Tibial artery (tissue), 4 donors: ENCODE measurements around the gene TWF2.

ENCODE experiments used
- DNase-seq, 2 donors: peaks; one replicate each; pipeline ENCODE4 v3.0.0-alpha.2; 2019
- H3K27ac ChIP-seq, 2 donors: fragments of 200-600 bp; sonication (generic) in 1 of 2; 1 replicate in 1 of 2; 2 replicates in 1 of 2; pipeline ENCODE4 v1.5.1; 2018 to 2019; ENCODE audit warnings: mild to moderate bottlenecking in 1 of 2
- H3K27me3 ChIP-seq, 2 donors: fragments of 200-600 bp; sonication (generic) in 1 of 2; one replicate each; pipeline versions ENCODE4 v1.5.1 to v1.6.0; 2016 to 2019
- H3K36me3 ChIP-seq, 3 donors: fragments of 200-600 bp; sonication (generic) in 2 of 3; one replicate each; pipeline ENCODE4 v1.5.1; 2016 to 2019; ENCODE audit warnings: mild to moderate bottlenecking in 2 of 3
- H3K4me1 ChIP-seq, 4 donors: fragments of 200-600 bp; sonication (generic) in 2 of 4; 1 replicate in 3 of 4; 2 replicates in 1 of 4; pipeline ENCODE4 v1.5.1; 2016 to 2019
- H3K4me3 ChIP-seq, 2 donors: fragments of 200-600 bp; sonication (generic) in 1 of 2; 1 replicate in 1 of 2; 2 replicates in 1 of 2; pipeline ENCODE4 v1.5.1; 2018 to 2019; ENCODE audit warnings: mild to moderate bottlenecking in 2 of 2
- H3K9me3 ChIP-seq, 3 donors: fragments of 200-600 bp; sonication (generic) in 1 of 3; one replicate each; pipeline ENCODE4 v1.5.1; 2016 to 2019
- intact Hi-C: fragments of 100-400 bp; cut with DNase I; formaldehyde crosslinking; loops from one replicate; pipeline ENCODE4 v1.15.0; 2023; ENCODE audit warnings: low total_unique reads
- TF ChIP-seq, protein P1 (sequence below), 2 experiments: fragments of 200-600 bp in 1 of 2; fragments of 450-650 bp in 1 of 2; IDR thresholded peaks; one replicate each; pipeline ENCODE4 v1.5.1; 2017 to 2019; ENCODE audit warnings: antibody characterized with exemption in 2 of 2, mild to moderate bottlenecking in 1 of 2, moderate library complexity in 1 of 2

The TWF2 gene

DNA sequence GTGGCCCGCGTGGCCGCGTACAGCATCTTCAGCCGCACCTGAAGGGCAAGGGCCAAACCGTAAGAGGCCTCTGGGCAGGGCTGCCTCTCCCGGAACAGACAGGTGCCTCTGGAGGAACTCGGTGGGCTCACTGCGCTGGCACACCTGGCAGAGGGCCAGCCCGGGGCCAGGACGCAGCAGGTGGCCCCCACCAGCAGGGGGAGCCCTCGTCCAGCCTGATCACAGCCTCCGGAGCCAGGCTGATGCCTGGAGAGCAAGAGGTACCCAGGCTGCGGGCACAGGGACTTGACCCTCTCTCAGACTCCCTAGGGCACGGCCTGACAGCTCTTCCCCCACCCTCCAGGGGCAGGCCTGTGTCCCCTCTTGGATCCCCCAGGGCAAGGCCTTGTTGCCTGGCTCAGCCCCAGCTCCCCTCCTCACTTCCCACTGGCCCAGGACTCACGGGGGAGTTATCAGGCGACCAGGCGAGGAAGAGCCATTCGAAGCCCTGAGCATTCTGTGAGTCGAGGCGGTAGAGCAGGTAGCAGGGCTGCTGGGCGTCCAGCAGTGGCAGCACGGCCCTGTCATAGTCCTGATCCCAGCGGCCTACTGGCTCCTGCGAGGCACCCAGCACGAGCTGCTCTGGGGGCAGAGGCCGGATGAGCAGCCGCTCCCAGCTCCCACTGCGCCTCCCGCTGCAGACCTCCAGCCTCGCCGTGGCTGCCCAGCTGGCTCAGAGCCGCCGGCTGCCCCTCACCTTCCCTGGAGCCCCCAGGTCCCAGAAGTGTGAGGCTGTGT lies 7.3 kb downstream of the TWF2 start:
- Histone ChIP-seq H3K9me3 (no peaks in the 10 kb centered on the region), H3K4me3 (no peak overlapping the region), H3K36me3 (peaks cover 30 to 84% (median 56%) of the 10 kb centered on the region in 3 donors), H3K4me1 (peaks cover 0 to 27% (median 16%) of the 10 kb centered on the region in 4 donors), H3K27me3 (no peaks in the 10 kb centered on the region), H3K27ac (no peak overlapping the region)
- DNase-seq, result peak in 1 of 2 donors; percentile 52
- intact Hi-C loops, result loop anchor here (5.0 kb wide), 1 partner anchor 111 kb away; no protein-coding TSS in a partner anchor
- TF ChIP-seq, protein P1, sequence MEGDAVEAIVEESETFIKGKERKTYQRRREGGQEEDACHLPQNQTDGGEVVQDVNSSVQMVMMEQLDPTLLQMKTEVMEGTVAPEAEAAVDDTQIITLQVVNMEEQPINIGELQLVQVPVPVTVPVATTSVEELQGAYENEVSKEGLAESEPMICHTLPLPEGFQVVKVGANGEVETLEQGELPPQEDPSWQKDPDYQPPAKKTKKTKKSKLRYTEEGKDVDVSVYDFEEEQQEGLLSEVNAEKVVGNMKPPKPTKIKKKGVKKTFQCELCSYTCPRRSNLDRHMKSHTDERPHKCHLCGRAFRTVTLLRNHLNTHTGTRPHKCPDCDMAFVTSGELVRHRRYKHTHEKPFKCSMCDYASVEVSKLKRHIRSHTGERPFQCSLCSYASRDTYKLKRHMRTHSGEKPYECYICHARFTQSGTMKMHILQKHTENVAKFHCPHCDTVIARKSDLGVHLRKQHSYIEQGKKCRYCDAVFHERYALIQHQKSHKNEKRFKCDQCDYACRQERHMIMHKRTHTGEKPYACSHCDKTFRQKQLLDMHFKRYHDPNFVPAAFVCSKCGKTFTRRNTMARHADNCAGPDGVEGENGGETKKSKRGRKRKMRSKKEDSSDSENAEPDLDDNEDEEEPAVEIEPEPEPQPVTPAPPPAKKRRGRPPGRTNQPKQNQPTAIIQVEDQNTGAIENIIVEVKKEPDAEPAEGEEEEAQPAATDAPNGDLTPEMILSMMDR (IDR thresholded peaks at IDR 0.05), result peak; percentile 74 to 75

DNA sequence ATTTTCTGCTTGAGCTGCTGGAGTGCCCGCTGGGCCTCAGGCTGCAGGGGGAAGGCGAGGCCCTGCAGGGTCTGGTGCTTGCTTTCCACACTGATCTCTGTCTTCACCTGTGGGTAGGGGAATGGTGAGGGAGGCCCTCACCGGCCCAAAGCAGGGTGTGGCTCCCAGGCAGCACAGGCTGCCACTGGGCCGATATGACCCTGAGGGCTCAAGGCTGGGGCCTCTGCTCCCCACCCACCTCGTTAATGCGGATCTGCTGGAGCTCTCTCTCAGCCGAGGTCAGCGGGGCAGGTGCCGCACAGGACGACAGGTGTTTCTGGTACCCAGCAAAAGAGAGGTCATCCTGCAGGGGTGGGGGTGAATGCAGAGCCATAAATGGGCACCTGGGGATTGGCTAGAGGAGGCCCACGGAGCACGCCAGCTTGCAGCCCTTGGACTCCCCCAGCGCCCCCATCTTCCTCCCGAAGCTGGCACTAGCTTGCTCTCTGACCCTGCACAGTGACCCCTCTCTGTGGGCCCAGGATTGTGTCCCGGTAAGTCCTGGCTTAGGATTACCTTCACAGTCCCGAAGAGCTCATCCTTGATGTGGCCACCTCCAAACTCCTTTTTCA lies 8.0 kb downstream of the TWF2 start:
- intact Hi-C loops, result loop anchor here (5.0 kb wide), 1 partner anchor 111 kb away; no protein-coding TSS in a partner anchor
- peaks cover 30 to 85% (median 56%) of the 10 kb centered on the region in 3 donors for H3K36me3 ChIP-seq
- DNase-seq, result no peak
- H3K4me1 ChIP-seq, result peaks cover 0 to 22% (median 10%) of the 10 kb centered on the region in 4 donors
- no peak overlapping the region for H3K27ac ChIP-seq
- no peaks in the 10 kb centered on the region for H3K27me3 ChIP-seq
- TF ChIP-seq, protein P1 (IDR thresholded peaks at IDR 0.05), result no peak
- no peaks in the 10 kb centered on the region for H3K9me3 ChIP-seq
- H3K4me3 ChIP-seq, result no peak overlapping the region

DNA sequence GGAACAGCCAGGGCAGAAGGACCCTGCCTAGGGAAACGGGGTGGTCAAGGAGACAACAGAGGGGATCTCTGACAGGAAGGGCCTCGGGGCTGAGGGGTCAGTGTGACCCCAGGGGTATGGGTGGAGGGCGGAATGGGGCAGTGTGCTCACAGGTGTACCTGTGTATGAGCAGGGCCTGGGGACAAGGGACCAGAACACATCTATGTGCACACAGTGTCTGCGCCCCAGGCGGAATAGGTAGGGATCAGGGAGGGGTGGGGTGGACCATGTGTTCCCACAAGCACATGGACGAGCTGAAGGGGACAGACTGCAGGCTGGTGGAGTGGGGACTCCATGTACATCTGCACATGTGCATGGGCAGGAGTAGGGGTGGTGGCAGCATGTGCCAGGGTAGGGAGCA lies 8.5 kb downstream of the TWF2 start:
- Histone ChIP-seq H3K36me3 (peaks cover 30 to 85% (median 56%) of the 10 kb centered on the region in 3 donors), H3K9me3 (no peaks in the 10 kb centered on the region), H3K4me3 (no peak overlapping the region), H3K27ac (no peak overlapping the region), H3K27me3 (no peaks in the 10 kb centered on the region), H3K4me1 (peaks cover 0 to 17% (median 7%) of the 10 kb centered on the region in 4 donors)
- TF ChIP-seq, protein P1 (IDR thresholded peaks at IDR 0.05), result no peak
- intact Hi-C loops, result loop anchor here (5.0 kb wide), 1 partner anchor 112 kb away; no protein-coding TSS in a partner anchor
- DNase-seq, result no peak

DNA sequence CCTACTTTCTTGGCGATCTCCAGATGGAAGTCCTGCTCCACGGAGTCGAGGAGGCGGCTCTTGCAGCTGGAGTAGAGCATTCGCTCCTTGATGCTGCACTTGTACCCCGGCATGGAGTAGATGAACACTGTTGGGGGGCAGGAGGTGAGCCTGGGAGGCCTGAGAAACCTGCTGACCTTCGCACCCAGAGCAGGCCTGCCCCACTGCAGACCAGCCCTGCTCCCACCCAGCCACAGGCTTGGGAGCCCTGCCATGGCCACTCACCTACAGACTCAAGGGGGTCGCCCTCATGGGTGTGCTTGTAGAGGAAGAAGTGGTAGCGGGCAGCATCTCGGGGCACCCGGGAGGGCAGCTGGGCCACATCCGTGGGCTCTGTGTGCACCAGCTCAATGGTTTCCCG lies 9.3 kb downstream of the TWF2 start:
- H3K4me3 ChIP-seq, result no peak overlapping the region
- peaks cover 30 to 79% (median 54%) of the 10 kb centered on the region in 3 donors for H3K36me3 ChIP-seq
- no peak for DNase-seq
- intact Hi-C loops, result loop anchor here (5.0 kb wide), 1 partner anchor 113 kb away; no protein-coding TSS in a partner anchor
- no peaks in the 10 kb centered on the region for H3K27me3 ChIP-seq
- TF ChIP-seq, protein P1 (IDR thresholded peaks at IDR 0.05), result no peak
- H3K4me1 ChIP-seq, result peaks cover 0 to 17% (median 3%) of the 10 kb centered on the region in 4 donors
- H3K27ac ChIP-seq, result no peak overlapping the region
- H3K9me3 ChIP-seq, result no peaks in the 10 kb centered on the region

DNA sequence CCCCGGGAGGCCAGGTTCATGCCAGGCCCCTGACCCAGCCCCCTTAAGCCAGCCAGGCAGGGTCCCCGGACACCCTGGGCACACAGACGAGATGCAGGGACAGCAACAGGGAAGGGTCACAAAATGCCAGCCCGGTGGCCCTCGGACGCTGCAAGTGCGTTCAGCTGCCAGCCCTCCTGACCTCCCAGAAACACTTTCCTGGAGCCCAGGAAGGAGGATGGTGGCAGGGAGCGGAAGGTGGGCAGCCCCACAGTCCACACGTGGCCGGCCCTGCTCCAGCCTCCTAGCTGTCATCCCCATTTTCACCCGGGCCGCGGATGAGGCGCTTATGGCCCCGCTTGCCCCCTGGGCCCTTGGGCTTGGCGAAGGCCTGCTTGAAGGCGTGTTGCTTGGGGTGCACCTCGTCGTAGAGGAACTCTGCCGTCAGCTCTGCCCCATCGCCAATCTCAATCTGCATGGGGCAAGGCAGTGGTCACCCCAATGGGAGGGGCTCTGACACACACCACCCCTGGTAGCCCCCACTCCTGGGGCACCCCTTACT lies 10.1 kb downstream of the TWF2 start:
- Histone ChIP-seq H3K36me3 (peaks cover 30 to 71% (median 51%) of the 10 kb centered on the region in 3 donors), H3K4me3 (no peak overlapping the region), H3K27me3 (no peaks in the 10 kb centered on the region), H3K9me3 (no peaks in the 10 kb centered on the region), H3K4me1 (peaks cover 0 to 10% (median 3%) of the 10 kb centered on the region in 4 donors), H3K27ac (no peak overlapping the region)
- DNase-seq, result no peak
- TF ChIP-seq, protein P1 (IDR thresholded peaks at IDR 0.05), result no peak
- intact Hi-C loops, result no loop called here
